ENCODE data around the gene SNED1. TPM values are rescaled to one million over a fixed set of nuclear protein-coding genes. Genes with fewer than 3 reads are reported as not detected.

Gene SNED1
- polyA plus RNA-seq, 1 donor from 2014 or later, result 0.32 TPM

DNA sequence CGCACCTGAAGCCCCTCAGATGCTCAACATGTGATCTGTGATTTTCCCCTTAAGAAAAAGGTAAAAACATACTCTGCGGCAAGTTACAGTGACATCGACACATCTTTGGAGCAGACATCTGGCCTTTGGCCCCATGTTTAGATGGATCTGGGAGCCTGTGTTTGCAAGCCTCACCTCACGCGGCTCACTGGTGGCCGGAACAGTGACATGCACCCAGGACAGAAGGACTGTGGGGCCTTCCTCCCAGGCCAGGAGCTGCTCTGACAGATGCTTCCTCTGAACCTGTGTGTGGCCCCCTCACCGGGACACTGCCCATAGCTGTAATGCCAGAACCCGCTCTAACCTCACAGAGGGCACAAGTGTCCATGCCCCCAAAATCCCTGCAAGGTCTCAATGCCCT lies 137.8 kb downstream of the SNED1 start:
- TF ChIP-seq EP300 (conservative IDR thresholded peaks at IDR 0.05; ENCODE audit: poor library complexity, severe bottlenecking) (no peak), EZH2 (IDR thresholded peaks at IDR 0.05; ENCODE audit: borderline replicate concordance, insufficient read depth, low read length, poor library complexity, severe bottlenecking) (no peak), TAF1 (IDR thresholded peaks at IDR 0.05; ENCODE audit: low read depth) (no peak), RAD21 (conservative IDR thresholded peaks at IDR 0.05) (no peak), SMC3 (conservative IDR thresholded peaks at IDR 0.05; ENCODE audit: poor library complexity) (no peak), POLR2AphosphoS5 (IDR thresholded peaks at IDR 0.05) (no peak), MXI1 (conservative IDR thresholded peaks at IDR 0.05; ENCODE audit: poor library complexity, severe bottlenecking) (no peak)
- TF ChIP-seq, protein P1, sequence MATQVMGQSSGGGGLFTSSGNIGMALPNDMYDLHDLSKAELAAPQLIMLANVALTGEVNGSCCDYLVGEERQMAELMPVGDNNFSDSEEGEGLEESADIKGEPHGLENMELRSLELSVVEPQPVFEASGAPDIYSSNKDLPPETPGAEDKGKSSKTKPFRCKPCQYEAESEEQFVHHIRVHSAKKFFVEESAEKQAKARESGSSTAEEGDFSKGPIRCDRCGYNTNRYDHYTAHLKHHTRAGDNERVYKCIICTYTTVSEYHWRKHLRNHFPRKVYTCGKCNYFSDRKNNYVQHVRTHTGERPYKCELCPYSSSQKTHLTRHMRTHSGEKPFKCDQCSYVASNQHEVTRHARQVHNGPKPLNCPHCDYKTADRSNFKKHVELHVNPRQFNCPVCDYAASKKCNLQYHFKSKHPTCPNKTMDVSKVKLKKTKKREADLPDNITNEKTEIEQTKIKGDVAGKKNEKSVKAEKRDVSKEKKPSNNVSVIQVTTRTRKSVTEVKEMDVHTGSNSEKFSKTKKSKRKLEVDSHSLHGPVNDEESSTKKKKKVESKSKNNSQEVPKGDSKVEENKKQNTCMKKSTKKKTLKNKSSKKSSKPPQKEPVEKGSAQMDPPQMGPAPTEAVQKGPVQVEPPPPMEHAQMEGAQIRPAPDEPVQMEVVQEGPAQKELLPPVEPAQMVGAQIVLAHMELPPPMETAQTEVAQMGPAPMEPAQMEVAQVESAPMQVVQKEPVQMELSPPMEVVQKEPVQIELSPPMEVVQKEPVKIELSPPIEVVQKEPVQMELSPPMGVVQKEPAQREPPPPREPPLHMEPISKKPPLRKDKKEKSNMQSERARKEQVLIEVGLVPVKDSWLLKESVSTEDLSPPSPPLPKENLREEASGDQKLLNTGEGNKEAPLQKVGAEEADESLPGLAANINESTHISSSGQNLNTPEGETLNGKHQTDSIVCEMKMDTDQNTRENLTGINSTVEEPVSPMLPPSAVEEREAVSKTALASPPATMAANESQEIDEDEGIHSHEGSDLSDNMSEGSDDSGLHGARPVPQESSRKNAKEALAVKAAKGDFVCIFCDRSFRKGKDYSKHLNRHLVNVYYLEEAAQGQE (IDR thresholded peaks at IDR 0.05; ENCODE audit: borderline replicate concordance), result no peak
- TF ChIP-seq, protein P2, sequence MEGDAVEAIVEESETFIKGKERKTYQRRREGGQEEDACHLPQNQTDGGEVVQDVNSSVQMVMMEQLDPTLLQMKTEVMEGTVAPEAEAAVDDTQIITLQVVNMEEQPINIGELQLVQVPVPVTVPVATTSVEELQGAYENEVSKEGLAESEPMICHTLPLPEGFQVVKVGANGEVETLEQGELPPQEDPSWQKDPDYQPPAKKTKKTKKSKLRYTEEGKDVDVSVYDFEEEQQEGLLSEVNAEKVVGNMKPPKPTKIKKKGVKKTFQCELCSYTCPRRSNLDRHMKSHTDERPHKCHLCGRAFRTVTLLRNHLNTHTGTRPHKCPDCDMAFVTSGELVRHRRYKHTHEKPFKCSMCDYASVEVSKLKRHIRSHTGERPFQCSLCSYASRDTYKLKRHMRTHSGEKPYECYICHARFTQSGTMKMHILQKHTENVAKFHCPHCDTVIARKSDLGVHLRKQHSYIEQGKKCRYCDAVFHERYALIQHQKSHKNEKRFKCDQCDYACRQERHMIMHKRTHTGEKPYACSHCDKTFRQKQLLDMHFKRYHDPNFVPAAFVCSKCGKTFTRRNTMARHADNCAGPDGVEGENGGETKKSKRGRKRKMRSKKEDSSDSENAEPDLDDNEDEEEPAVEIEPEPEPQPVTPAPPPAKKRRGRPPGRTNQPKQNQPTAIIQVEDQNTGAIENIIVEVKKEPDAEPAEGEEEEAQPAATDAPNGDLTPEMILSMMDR (IDR thresholded peaks at IDR 0.05; ENCODE audit: poor library complexity, severe bottlenecking), result no peak
- no peaks in the 10 kb centered on the region for H3K27me3 ChIP-seq (ENCODE audit: insufficient read depth, low read depth, low read length)
- no peaks in the 10 kb centered on the region for H3K36me3 ChIP-seq (ENCODE audit: insufficient read depth, low read length)
- H3K9me3 ChIP-seq (ENCODE audit: low read length), result no peaks in the 10 kb centered on the region
- H3F3A ChIP-seq (ENCODE audit: insufficient read depth, low read length, poor library complexity, severe bottlenecking), result no peaks in the 10 kb centered on the region
- H3K4me3 ChIP-seq (ENCODE audit: low read length), result no peak overlapping the region
- no peak overlapping the region for H3K4me2 ChIP-seq (ENCODE audit: low read length)
- H3K79me2 ChIP-seq (replicated peaks; ENCODE audit: insufficient read depth, low read length), result no peaks in the 10 kb centered on the region
- no peaks in the 10 kb centered on the region for H4K20me1 ChIP-seq (ENCODE audit: insufficient read depth)
- H2AFZ ChIP-seq (ENCODE audit: low read depth, low read length), result no peak overlapping the region
- H3K9ac ChIP-seq (ENCODE audit: low read length), result no peak overlapping the region
- no peak overlapping the region for H3K27ac ChIP-seq (ENCODE audit: low read length)
- no peaks in the 10 kb centered on the region for H3K9me2 ChIP-seq (ENCODE audit: insufficient read depth, low read length)

GRCh38 chr2:241136661-241137260 lies 138.3 kb downstream of the SNED1 start:
- Histone ChIP-seq H3K36me3 (ENCODE audit: insufficient read depth, low read length) (no peaks in the 10 kb centered on the region), H4K20me1 (ENCODE audit: insufficient read depth) (no peaks in the 10 kb centered on the region), H3K27ac (ENCODE audit: low read length) (no peak overlapping the region), H3K9me2 (ENCODE audit: insufficient read depth, low read length) (no peaks in the 10 kb centered on the region), H3K79me2 (replicated peaks; ENCODE audit: insufficient read depth, low read length) (no peaks in the 10 kb centered on the region), H3K4me2 (ENCODE audit: low read length) (no peak overlapping the region), H3K9ac (ENCODE audit: low read length) (no peak overlapping the region), H3K27me3 (ENCODE audit: insufficient read depth, low read depth, low read length) (no peaks in the 10 kb centered on the region), H3K9me3 (ENCODE audit: low read length) (no peaks in the 10 kb centered on the region), H2AFZ (ENCODE audit: low read depth, low read length) (no peak overlapping the region), H3F3A (ENCODE audit: insufficient read depth, low read length, poor library complexity, severe bottlenecking) (no peaks in the 10 kb centered on the region), H3K4me3 (ENCODE audit: low read length) (no peak overlapping the region)
- no peak for TF ChIP-seq POLR2AphosphoS5 (IDR thresholded peaks at IDR 0.05)
- TF ChIP-seq RAD21 (conservative IDR thresholded peaks at IDR 0.05), result no peak
- TF ChIP-seq, protein P1 (IDR thresholded peaks at IDR 0.05; ENCODE audit: borderline replicate concordance), result no peak
- no peak for TF ChIP-seq SMC3 (conservative IDR thresholded peaks at IDR 0.05; ENCODE audit: poor library complexity)
- no peak for TF ChIP-seq EP300 (conservative IDR thresholded peaks at IDR 0.05; ENCODE audit: poor library complexity, severe bottlenecking)
- no peak for TF ChIP-seq MXI1 (conservative IDR thresholded peaks at IDR 0.05; ENCODE audit: poor library complexity, severe bottlenecking)

All from neural cell (in vitro differentiated cells).